Smooth muscle cell (in vitro differentiated cells): ENCODE measurements around the gene CLCF1. TPM values are rescaled to one million over a fixed set of nuclear protein-coding genes. Genes with fewer than 3 reads are reported as not detected.

Experiments used
- DNase-seq: peaks from one replicate; lab custom pipeline; 2025; ENCODE audit not compliant: unreplicated experiment; lab: John Stamatoyannopoulos, UW
- H2AFZ ChIP-seq: fragments of 200-600 bp; sonication (generic); 2 replicates; pipeline ENCODE4 v1.6.0; 2016; ENCODE audit warnings: antibody characterized with exemption, low read depth, mild to moderate bottlenecking
- H3F3A ChIP-seq: fragments of 200-600 bp; sonication (generic); 2 replicates; pipeline ENCODE4 v1.6.0; 2017; ENCODE audit warnings: antibody characterized with exemption, low read depth
- H3K27ac ChIP-seq: fragments of 200-600 bp; sonication (generic); 2 replicates; pipeline ENCODE4 v1.5.1; 2016; ENCODE audit warnings: low read depth, mild to moderate bottlenecking
- H3K27me3 ChIP-seq: fragments of 200-600 bp; sonication (generic); 2 replicates; pipeline ENCODE4 v1.6.1; 2016; ENCODE audit warnings: low read depth, mild to moderate bottlenecking
- H3K36me3 ChIP-seq: fragments of 200-600 bp; sonication (generic); 2 replicates; pipeline ENCODE4 v1.5.1; 2016; ENCODE audit warnings: low read depth
- H3K4me1 ChIP-seq: fragments of 200-600 bp; sonication (generic); 2 replicates; pipeline ENCODE4 v1.5.1; 2016; ENCODE audit warnings: low read depth
- H3K4me2 ChIP-seq: fragments of 200-600 bp; sonication (generic); 2 replicates; pipeline ENCODE4 v1.6.0; 2016; ENCODE audit warnings: mild to moderate bottlenecking
- H3K4me3 ChIP-seq: fragments of 200-600 bp; sonication (generic); 2 replicates; pipeline ENCODE4 v1.5.1; 2016; ENCODE audit warnings: mild to moderate bottlenecking
- H3K79me2 ChIP-seq: fragments of 200-600 bp; sonication (generic); 2 replicates; pipeline ENCODE4 v1.6.0; 2016; ENCODE audit warnings: low read depth, mild to moderate bottlenecking
- H3K9ac ChIP-seq: fragments of 200-600 bp; sonication (generic); 2 replicates; pipeline ENCODE4 v1.6.0; 2016; ENCODE audit warnings: low read depth
- H3K9me3 ChIP-seq: fragments of 200-600 bp; sonication (generic); replicated peaks from 2 replicates; pipeline ENCODE4 v1.5.1; 2016; ENCODE audit warnings: low read depth
- H4K20me1 ChIP-seq: fragments of 200-600 bp; sonication (generic); 2 replicates; pipeline ENCODE4 v1.6.0; 2016; ENCODE audit warnings: low read depth
- CTCF ChIP-seq: fragments of 200-600 bp; sonication (generic); IDR thresholded peaks from 2 replicates; pipeline ENCODE4 v1.5.1; 2017; ENCODE audit warnings: borderline replicate concordance, mild to moderate bottlenecking, antibody characterized with exemption; ENCODE audit not compliant: insufficient read depth, poor library complexity, severe bottlenecking
- WGBS: methylation state at CpG from one replicate; pipeline ENCODE4 v1.1.7; 2016; ENCODE audit warnings: low lambda C conversion rate; 5-methylcytosine and 5-hydroxymethylcytosine counted together
- polyA plus RNA-seq: library from polyadenylated mRNA; unstranded; fragments of >200 nt; fragmentation: Nextera tagmentation; extraction: Ambion mirVana; gene quantifications from 2 replicates; pipeline ENCODE4 v1.2.1, GENCODE V29; 2016
- total RNA-seq: library from RNA; depleted of rRNA; stranded (reverse); fragments of >200 nt; gene quantifications from 2 replicates; pipeline ENCODE4 v1.2.3, GENCODE V29; 2014

CLCF1 gene
- total and polyA plus RNA-seq, 2 experiments from 2014 or later = 6.2 to 12.2 TPM

DNA sequence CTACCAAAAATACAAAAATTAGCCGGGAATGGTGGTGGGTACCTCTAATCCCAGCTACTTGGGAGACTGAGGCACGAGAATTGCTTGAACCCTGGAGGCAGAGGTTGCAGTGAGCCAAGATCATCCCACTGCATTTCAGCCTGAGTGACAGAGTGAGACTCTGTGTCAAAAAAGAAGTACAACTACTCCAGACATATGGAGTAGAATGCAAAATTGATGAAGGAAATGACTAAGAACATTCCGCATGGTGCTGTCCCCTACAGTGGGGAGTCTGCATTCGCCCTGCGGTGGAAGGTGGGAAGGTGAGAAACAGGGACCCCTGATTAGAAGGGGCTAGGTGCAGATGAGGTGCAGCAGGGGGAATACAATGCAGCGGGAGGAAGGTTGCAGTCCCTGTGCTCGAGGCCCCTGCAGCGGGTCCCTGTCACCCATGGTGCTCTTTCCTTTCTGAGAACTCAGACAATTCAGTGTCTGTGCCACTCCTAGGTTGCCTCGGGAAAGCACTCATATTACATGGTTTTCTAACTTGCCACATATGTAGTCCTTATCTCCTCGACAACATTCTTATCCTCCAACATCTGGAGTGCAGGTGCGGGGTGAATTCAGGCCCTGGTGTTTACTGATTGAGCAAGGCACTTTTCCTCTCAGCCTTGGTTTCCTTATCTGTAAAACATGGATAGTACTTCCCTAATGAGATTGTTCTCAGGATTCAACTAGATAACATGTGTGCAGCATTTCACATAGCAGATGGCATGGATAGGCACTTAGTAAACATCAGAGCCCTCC, 25.2 kb downstream of the CLCF1 start:
- Histone ChIP-seq H3K79me2 (peaks cover 14% of the 10 kb centered on the region), H3K9me3 (no peaks in the 10 kb centered on the region), H3K27me3 (no peaks in the 10 kb centered on the region), H3K4me1 (peaks cover 7% of the 10 kb centered on the region), H4K20me1 (peaks cover 5% of the 10 kb centered on the region), H3F3A (no peaks in the 10 kb centered on the region), H3K27ac (no peak overlapping the region), H3K4me2 (no peak overlapping the region), H3K36me3 (no peaks in the 10 kb centered on the region), H3K4me3 (no peak overlapping the region), H2AFZ (no peak overlapping the region), H3K9ac (no peak overlapping the region)
- WGBS = 89% methylated on average over 11 of the region's 11 CpGs
- no peak for TF ChIP-seq CTCF
- DNase-seq = no peak

GRCh38 chr11:67345920-67346819, 27.2 kb downstream of the CLCF1 start:
- Histone ChIP-seq H3K79me2 (peaks cover 4% of the 10 kb centered on the region), H3K4me1 (no peaks in the 10 kb centered on the region), H3K4me3 (no peak overlapping the region), H2AFZ (no peak overlapping the region), H3K4me2 (no peak overlapping the region), H3K9ac (no peak overlapping the region), H4K20me1 (peaks cover 5% of the 10 kb centered on the region), H3K9me3 (no peaks in the 10 kb centered on the region), H3F3A (no peaks in the 10 kb centered on the region), H3K36me3 (no peaks in the 10 kb centered on the region), H3K27me3 (no peaks in the 10 kb centered on the region), H3K27ac (peak overlapping the region; percentile 5)
- peak; percentile 51 for TF ChIP-seq CTCF
- WGBS = 80% methylated on average over 7 of the region's 7 CpGs
- no peak for DNase-seq

GRCh38 chr11:67345247-67345919, 28.0 kb downstream of the CLCF1 start:
- no peak overlapping the region for H3K9ac ChIP-seq
- no peaks in the 10 kb centered on the region for H3K4me1 ChIP-seq
- peak overlapping the region; percentile 5 for H3K27ac ChIP-seq
- no peak overlapping the region for H3K4me3 ChIP-seq
- TF ChIP-seq CTCF = no peak
- no peak for DNase-seq
- no peaks in the 10 kb centered on the region for H4K20me1 ChIP-seq
- WGBS = 83% methylated on average over 8 of the region's 8 CpGs
- H2AFZ ChIP-seq = no peak overlapping the region
- H3F3A ChIP-seq = no peaks in the 10 kb centered on the region
- H3K27me3 ChIP-seq = no peaks in the 10 kb centered on the region
- H3K9me3 ChIP-seq = no peaks in the 10 kb centered on the region
- H3K79me2 ChIP-seq = no peaks in the 10 kb centered on the region
- no peak overlapping the region for H3K4me2 ChIP-seq
- no peaks in the 10 kb centered on the region for H3K36me3 ChIP-seq
